ENCODE results near the gene GAPDHS. TPM values are rescaled to one million over a fixed set of nuclear protein-coding genes. Genes with fewer than 3 reads are reported as not detected.
A peak's percentile ranks its signal among the peaks of the same experiment; 100 is the strongest.

The GAPDHS gene
- total RNA-seq, 6 experiments from 2014 or later: not detected

DNA sequence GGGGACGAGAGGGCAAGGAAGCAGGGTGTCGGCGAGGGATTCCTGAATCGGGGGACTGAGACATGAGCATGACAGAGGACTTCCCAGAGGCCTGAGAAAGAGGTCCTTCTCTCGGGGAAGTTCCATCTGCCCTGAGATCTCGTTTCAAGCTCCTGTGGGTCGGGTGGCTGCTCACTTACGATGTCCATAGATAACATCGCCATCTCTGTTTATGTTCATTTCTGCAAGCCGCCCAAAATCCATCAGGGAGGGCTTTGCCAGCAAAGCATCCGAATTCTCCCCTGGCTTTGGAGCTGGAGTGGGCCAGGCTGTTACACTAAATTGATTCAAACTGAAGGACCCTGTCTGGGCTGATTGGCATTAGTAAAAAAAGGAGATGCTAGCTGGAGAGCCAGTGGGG, 25.7 kb upstream of the GAPDHS start:
- no peak overlapping the region for H3K27ac Mint-ChIP-seq
- H3K4me3 Mint-ChIP-seq: no peak overlapping the region
- no peak for DNase-seq
- TF ChIP-seq, protein P1, sequence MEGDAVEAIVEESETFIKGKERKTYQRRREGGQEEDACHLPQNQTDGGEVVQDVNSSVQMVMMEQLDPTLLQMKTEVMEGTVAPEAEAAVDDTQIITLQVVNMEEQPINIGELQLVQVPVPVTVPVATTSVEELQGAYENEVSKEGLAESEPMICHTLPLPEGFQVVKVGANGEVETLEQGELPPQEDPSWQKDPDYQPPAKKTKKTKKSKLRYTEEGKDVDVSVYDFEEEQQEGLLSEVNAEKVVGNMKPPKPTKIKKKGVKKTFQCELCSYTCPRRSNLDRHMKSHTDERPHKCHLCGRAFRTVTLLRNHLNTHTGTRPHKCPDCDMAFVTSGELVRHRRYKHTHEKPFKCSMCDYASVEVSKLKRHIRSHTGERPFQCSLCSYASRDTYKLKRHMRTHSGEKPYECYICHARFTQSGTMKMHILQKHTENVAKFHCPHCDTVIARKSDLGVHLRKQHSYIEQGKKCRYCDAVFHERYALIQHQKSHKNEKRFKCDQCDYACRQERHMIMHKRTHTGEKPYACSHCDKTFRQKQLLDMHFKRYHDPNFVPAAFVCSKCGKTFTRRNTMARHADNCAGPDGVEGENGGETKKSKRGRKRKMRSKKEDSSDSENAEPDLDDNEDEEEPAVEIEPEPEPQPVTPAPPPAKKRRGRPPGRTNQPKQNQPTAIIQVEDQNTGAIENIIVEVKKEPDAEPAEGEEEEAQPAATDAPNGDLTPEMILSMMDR (IDR thresholded peaks at IDR 0.05): no peak
- no peaks in the 10 kb centered on the region; the same call in 1 of the 2 replicates for H3K4me1 Mint-ChIP-seq (ENCODE audit: low read depth)
- no peaks in the 10 kb centered on the region for H3K36me3 Mint-ChIP-seq (ENCODE audit: low read depth)
- peaks cover 73% of the 10 kb centered on the region for H3K27me3 Mint-ChIP-seq (ENCODE audit: insufficient read depth)
- no peaks in the 10 kb centered on the region for H3K9me3 Mint-ChIP-seq

DNA sequence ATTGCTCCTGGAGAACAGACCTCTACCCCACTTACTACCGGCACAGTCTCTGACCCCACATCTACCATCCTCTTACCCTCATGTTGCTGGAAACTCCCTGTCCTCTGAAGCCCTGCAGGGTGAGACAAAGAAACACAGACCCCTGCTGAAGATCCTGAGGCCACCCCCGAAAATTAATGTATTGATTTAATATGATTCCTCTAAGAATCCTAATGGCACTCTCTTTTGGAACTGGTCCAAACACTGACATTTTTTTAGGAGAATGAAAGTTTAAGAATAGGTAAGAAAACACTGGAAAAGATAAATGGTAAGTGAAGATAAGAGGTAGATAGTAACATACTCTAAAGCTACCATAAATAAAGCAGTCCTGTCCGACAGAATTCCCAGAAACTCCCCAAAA, 25.1 kb upstream of the GAPDHS start:
- Mint-ChIP-seq H3K36me3 (ENCODE audit: low read depth) (no peaks in the 10 kb centered on the region), H3K27ac (no peak overlapping the region), H3K9me3 (no peaks in the 10 kb centered on the region), H3K4me3 (no peak overlapping the region), H3K27me3 (ENCODE audit: insufficient read depth) (peaks cover 76% of the 10 kb centered on the region), H3K4me1 (ENCODE audit: low read depth) (no peaks in the 10 kb centered on the region; the same call in 1 of the 2 replicates)
- DNase-seq: no peak
- TF ChIP-seq, protein P1 (IDR thresholded peaks at IDR 0.05): no peak

- H3K36me3 Mint-ChIP-seq (ENCODE audit: low read depth): no peaks in the 10 kb centered on the region
- no peak for DNase-seq
- no peak overlapping the region for H3K27ac Mint-ChIP-seq
- H3K4me3 Mint-ChIP-seq: no peak overlapping the region; the same call in 1 of the 2 replicates
- TF ChIP-seq, protein P1 (IDR thresholded peaks at IDR 0.05): no peak
- H3K27me3 Mint-ChIP-seq (ENCODE audit: insufficient read depth): peaks cover 70% of the 10 kb centered on the region
- no peaks in the 10 kb centered on the region for H3K9me3 Mint-ChIP-seq
- peaks cover 9% of the 10 kb centered on the region for H3K4me1 Mint-ChIP-seq (ENCODE audit: low read depth)
These were observed 24.1 kb upstream of the GAPDHS start for GRCh38 chr19:35509018-35509652.

GRCh38 chr19:35509861-35510625, 23.2 kb upstream of the GAPDHS start:
- Mint-ChIP-seq H3K27me3 (ENCODE audit: insufficient read depth) (peaks cover 65% of the 10 kb centered on the region), H3K4me3 (peak overlapping the region; percentile 65), H3K27ac (no peak overlapping the region), H3K36me3 (ENCODE audit: low read depth) (no peaks in the 10 kb centered on the region), H3K4me1 (ENCODE audit: low read depth) (peaks cover 16% of the 10 kb centered on the region), H3K9me3 (no peaks in the 10 kb centered on the region)
- TF ChIP-seq, protein P1 (IDR thresholded peaks at IDR 0.05): peak; percentile 99
- no peak for DNase-seq

- TF ChIP-seq, protein P1 (IDR thresholded peaks at IDR 0.05): peak; percentile 12
- Mint-ChIP-seq H3K4me3 (no peak overlapping the region), H3K9me3 (no peaks in the 10 kb centered on the region), H3K4me1 (ENCODE audit: low read depth) (peaks cover 16% of the 10 kb centered on the region), H3K36me3 (ENCODE audit: low read depth) (no peaks in the 10 kb centered on the region), H3K27me3 (ENCODE audit: insufficient read depth) (peaks cover 61% of the 10 kb centered on the region), H3K27ac (no peak overlapping the region)
- DNase-seq: no peak
These were observed 22.7 kb upstream of the GAPDHS start for GRCh38 chr19:35510626-35510964.

Data from HFFc6 (cell line).